SK-N-SH treated with all-trans-retinoic acid at 6 μM for 48 hours (cell line): ENCODE results near the gene DHX15.
A peak's percentile ranks its signal among the peaks of the same experiment; 100 is the strongest.

Experiments used
- ARNTL ChIP-seq: fragments of 450-650 bp; formaldehyde crosslinking; IDR thresholded peaks from 2 replicates; pipeline ENCODE4 v1.5.0; 2020; ENCODE audit warnings: low read depth, mild to moderate bottlenecking, moderate library complexity, borderline replicate concordance
- BACH2 ChIP-seq: fragments of 250-450 bp; sonication (Bioruptor Pico); IDR thresholded peaks from 2 replicates; pipeline ENCODE4 v1.9.0; 2021; ENCODE audit warnings: mild to moderate bottlenecking, borderline replicate concordance
- PPARA ChIP-seq: fragments of 250-450 bp; sonication (Bioruptor Pico); IDR thresholded peaks from 2 replicates; pipeline ENCODE4 v1.5.0; 2020; ENCODE audit warnings: mild to moderate bottlenecking, borderline replicate concordance
- RARB ChIP-seq: fragments of 250-450 bp; sonication (Bioruptor Pico); IDR thresholded peaks from 2 replicates; pipeline ENCODE4 v1.8.0; 2021; ENCODE audit warnings: mild to moderate bottlenecking, moderate library complexity
- SNAI2 ChIP-seq: fragments of 250-450 bp; sonication (Bioruptor Pico); IDR thresholded peaks from 2 replicates; pipeline ENCODE4 v1.5.0; 2020; ENCODE audit warnings: mild to moderate bottlenecking, moderate library complexity
- TOX ChIP-seq: fragments of 250-450 bp; sonication (Bioruptor Pico); IDR thresholded peaks from 2 replicates; pipeline ENCODE4 v1.8.0; 2021; ENCODE audit warnings: mild to moderate bottlenecking, moderate library complexity, borderline replicate concordance
- ZFP3 ChIP-seq: fragments of 250-450 bp; sonication (Bioruptor Pico); IDR thresholded peaks from 2 replicates; pipeline ENCODE4 v1.5.0; 2020; ENCODE audit warnings: mild to moderate bottlenecking, moderate library complexity
- ZNF8 ChIP-seq: fragments of 450-650 bp; formaldehyde crosslinking; IDR thresholded peaks from 2 replicates; pipeline ENCODE4 v1.5.0; 2020; ENCODE audit warnings: mild to moderate bottlenecking, moderate library complexity
- TF ChIP-seq, protein P1 (sequence below): fragments of 250-450 bp; sonication (Bioruptor Pico); IDR thresholded peaks from 2 replicates; pipeline ENCODE4 v1.8.0; 2020; ENCODE audit warnings: mild to moderate bottlenecking, moderate library complexity, borderline replicate concordance
- TF ChIP-seq, protein P2 (sequence below): fragments of 250-450 bp; sonication (Bioruptor Pico); IDR thresholded peaks from 2 replicates; pipeline ENCODE4 v1.8.0; 2021; ENCODE audit warnings: low read depth, mild to moderate bottlenecking, moderate library complexity, borderline replicate concordance

DNA sequence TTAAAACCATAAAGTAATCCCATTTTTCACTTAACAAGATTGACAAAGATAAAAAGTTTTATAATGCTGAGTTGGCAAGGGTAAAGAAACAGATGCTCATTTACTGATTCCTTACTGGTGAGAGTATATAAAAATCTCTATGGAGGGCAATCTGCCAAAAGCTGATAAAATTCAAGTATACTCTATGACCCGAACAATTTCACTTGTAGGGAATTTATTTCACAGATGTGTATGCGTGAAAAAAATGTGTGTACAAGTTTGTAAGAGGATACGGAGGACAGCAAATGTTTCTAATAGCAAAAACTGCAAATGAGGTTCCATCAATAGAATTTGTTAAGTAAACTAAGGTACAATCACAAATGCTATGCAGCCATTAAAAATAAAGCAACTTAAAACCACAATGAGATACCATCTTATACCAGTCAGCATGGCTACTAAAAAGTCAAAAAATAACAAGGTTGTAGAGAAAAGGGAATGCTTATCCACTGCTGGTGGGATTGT, 23.4 kb downstream of the DHX15 start:
- no peak for TF ChIP-seq BACH2 (CRISPR knock-in tag)
- 0 out of 2 replicates have a peak, but pooled peaks have one; percentile 21 for TF ChIP-seq SNAI2 (CRISPR knock-in tag)
- TF ChIP-seq RARB (CRISPR knock-in tag) = no peak
- no peak for TF ChIP-seq ZFP3 (CRISPR knock-in tag)
- TF ChIP-seq, protein P1, sequence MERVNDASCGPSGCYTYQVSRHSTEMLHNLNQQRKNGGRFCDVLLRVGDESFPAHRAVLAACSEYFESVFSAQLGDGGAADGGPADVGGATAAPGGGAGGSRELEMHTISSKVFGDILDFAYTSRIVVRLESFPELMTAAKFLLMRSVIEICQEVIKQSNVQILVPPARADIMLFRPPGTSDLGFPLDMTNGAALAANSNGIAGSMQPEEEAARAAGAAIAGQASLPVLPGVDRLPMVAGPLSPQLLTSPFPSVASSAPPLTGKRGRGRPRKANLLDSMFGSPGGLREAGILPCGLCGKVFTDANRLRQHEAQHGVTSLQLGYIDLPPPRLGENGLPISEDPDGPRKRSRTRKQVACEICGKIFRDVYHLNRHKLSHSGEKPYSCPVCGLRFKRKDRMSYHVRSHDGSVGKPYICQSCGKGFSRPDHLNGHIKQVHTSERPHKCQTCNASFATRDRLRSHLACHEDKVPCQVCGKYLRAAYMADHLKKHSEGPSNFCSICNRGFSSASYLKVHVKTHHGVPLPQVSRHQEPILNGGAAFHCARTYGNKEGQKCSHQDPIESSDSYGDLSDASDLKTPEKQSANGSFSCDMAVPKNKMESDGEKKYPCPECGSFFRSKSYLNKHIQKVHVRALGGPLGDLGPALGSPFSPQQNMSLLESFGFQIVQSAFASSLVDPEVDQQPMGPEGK = no peak
- no peak for TF ChIP-seq TOX (CRISPR knock-in tag)
- TF ChIP-seq ZNF8 (CRISPR knock-in tag) = no peak
- TF ChIP-seq, protein P2, sequence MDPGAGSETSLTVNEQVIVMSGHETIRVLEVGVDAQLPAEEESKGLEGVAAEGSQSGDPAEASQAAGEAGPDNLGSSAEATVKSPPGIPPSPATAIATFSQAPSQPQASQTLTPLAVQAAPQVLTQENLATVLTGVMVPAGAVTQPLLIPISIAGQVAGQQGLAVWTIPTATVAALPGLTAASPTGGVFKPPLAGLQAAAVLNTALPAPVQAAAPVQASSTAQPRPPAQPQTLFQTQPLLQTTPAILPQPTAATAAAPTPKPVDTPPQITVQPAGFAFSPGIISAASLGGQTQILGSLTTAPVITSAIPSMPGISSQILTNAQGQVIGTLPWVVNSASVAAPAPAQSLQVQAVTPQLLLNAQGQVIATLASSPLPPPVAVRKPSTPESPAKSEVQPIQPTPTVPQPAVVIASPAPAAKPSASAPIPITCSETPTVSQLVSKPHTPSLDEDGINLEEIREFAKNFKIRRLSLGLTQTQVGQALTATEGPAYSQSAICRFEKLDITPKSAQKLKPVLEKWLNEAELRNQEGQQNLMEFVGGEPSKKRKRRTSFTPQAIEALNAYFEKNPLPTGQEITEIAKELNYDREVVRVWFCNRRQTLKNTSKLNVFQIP (CRISPR knock-in tag) = no peak
- no peak for TF ChIP-seq ARNTL (CRISPR knock-in tag)
- TF ChIP-seq PPARA (CRISPR knock-in tag) = no peak
